Left lung (tissue), 10 donors: ENCODE data around the gene COG5. TPM values are rescaled to one million over a fixed set of nuclear protein-coding genes. Genes with fewer than 3 reads are reported as not detected.
"Not testable (repeated sequence)": the region's sequence is repeated elsewhere in the genome, so short reads cannot be mapped to it uniquely, and the experiment has no call there.

Source experiments
- ATAC-seq: fragments of 200-7000 bp; cut with Tn5 transposase; one replicate; pipeline ENCODE4 v1.9.1; 2020; ENCODE audit warnings: moderate library complexity
- DNase-seq, 4 donors: peaks; one replicate each; pipeline ENCODE4 v3.0.0-alpha.2; 2013 to 2020
- H3K27ac ChIP-seq, 2 donors: fragments of 200-600 bp; sonication (generic) in 1 of 2; one replicate each; pipeline versions ENCODE4 v1.5.0 to v1.8.0; 2020 to 2021
- H3K27me3 ChIP-seq, 2 donors: fragments of 200-600 bp; sonication (generic) in 1 of 2; one replicate each; pipeline versions ENCODE4 v1.5.0 to v1.8.0; 2020 to 2021
- H3K36me3 ChIP-seq, 2 donors: fragments of 200-600 bp; sonication (generic) in 1 of 2; one replicate each; pipeline versions ENCODE4 v1.5.0 to v1.8.0; 2020 to 2021
- H3K4me1 ChIP-seq, 2 donors: fragments of 200-600 bp; one replicate each; pipeline ENCODE4 v1.8.0; 2021
- H3K4me3 ChIP-seq, 2 donors: fragments of 200-600 bp; sonication (generic) in 1 of 2; one replicate each; pipeline versions ENCODE4 v1.5.0 to v1.8.0; 2020 to 2021; ENCODE audit warnings: mild to moderate bottlenecking in 1 of 2
- H3K9me3 ChIP-seq, 2 donors: fragments of 200-600 bp; sonication (generic) in 1 of 2; one replicate each; pipeline versions ENCODE4 v1.5.0 to v1.8.0; 2020 to 2021
- intact Hi-C, 2 donors: fragments of 100-400 bp; cut with DNase I; formaldehyde crosslinking; loops; one replicate each; pipeline versions ENCODE4 v1.11.2 to v1.14.2; 2022
- polyA plus RNA-seq, 6 donors: library from polyadenylated mRNA; unstranded; fragments of 120-200 nt; gene quantifications; one replicate each; pipeline ENCODE4 v1.2.1, GENCODE V29; 2013; ENCODE audit not compliant: insufficient read length in 6 of 6
- total RNA-seq, 2 donors: library from RNA; stranded (reverse); fragmentation: NEBNext Ultra II Directional; extraction: Animal tissue kit (Norgen Biotek cat#: 25700); gene quantifications; one replicate each; pipeline ENCODE4 v1.2.1, GENCODE V29; 2021
- TF ChIP-seq, protein P1 (sequence below), 2 donors: fragments of 200-600 bp; sonication (generic) in 1 of 2; IDR thresholded peaks; one replicate each; pipeline versions ENCODE4 v1.5.0 to v1.8.0; 2021; ENCODE audit warnings: antibody characterized with exemption in 2 of 2
- donor health status: DM: no; HTN: yes; CAD: no.
- donor health status: DM: no; HTN: no; CAD: no.

COG5 gene
- total and polyA plus RNA-seq, 8 donors = 26.9 to 42.6 (median 33.4) TPM

DNA sequence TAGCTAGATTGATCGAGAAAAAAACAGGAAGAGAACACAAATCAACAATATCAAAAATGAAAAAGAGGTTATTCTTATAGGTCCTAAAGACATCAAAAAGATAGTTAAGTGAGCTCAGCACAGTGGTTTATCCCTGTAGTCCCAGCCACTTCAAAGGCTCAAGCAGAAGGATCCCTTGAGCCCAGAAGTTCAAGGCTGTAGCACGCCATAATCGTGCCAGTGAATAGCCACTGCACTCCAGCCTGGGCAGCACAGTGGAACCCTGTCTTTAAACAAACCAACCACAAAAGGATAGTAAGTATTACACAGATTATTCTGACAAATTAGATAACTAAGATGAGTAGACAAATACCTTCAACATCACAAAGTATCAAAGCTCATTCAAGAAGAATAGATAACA, 311.8 kb downstream of the COG5 start:
- Histone ChIP-seq H3K36me3 (peaks cover 0 to 9% of the 10 kb centered on the region in 2 donors), H3K4me3 (no peak overlapping the region), H3K9me3 (no peaks in the 10 kb centered on the region), H3K27ac (no peak overlapping the region), H3K4me1 (no peaks in the 10 kb centered on the region), H3K27me3 (no peaks in the 10 kb centered on the region)
- DNase-seq (no peak), ATAC-seq (no peak)
- intact Hi-C loops = no loop called here
- TF ChIP-seq, protein P1, sequence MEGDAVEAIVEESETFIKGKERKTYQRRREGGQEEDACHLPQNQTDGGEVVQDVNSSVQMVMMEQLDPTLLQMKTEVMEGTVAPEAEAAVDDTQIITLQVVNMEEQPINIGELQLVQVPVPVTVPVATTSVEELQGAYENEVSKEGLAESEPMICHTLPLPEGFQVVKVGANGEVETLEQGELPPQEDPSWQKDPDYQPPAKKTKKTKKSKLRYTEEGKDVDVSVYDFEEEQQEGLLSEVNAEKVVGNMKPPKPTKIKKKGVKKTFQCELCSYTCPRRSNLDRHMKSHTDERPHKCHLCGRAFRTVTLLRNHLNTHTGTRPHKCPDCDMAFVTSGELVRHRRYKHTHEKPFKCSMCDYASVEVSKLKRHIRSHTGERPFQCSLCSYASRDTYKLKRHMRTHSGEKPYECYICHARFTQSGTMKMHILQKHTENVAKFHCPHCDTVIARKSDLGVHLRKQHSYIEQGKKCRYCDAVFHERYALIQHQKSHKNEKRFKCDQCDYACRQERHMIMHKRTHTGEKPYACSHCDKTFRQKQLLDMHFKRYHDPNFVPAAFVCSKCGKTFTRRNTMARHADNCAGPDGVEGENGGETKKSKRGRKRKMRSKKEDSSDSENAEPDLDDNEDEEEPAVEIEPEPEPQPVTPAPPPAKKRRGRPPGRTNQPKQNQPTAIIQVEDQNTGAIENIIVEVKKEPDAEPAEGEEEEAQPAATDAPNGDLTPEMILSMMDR (IDR thresholded peaks at IDR 0.05) = no peak

DNA sequence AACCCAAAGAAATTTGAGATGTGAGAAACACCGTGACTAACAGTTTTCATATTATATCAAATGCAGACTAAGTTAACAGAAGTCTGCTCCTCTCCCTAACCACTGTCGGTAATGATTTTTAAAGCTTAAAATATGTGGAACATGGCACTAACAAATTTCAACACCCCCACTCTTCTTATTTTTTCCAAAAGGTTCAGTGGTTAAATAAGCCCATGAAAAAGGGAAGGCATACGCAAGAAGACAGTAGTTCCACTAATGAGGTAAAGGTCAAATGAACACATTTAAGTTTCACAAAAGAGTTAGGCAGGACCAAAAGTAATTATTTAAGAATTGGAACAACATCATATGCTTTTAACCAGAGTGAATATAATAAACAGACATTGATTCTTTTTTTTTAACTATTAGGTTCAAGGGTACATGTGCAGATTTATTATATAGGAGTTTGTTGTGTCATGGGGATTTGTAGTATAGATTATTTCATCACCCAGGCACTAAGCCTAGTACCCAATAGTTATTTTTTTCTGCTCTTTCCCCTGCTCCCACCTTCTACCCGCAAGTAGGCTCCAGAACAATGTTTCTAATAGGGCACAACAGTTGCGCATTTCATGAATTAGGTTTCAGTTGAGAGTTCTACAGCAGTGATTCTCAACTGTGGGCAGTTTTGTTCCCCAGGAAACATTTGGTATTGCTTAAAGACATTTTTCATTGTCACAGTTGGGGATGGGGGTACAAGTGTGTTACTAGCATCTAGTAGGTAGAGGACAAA, 315.0 kb downstream of the COG5 start:
- peaks cover 0 to 40% of the 10 kb centered on the region in 2 donors for H3K36me3 ChIP-seq
- H3K9me3 ChIP-seq = peaks cover 0 to 8% of the 10 kb centered on the region in 2 donors
- H3K4me1 ChIP-seq = no peaks in the 10 kb centered on the region
- ATAC-seq (no peak), DNase-seq (no peak)
- no peak overlapping the region for H3K27ac ChIP-seq
- intact Hi-C loops = no loop called here
- TF ChIP-seq, protein P1 (IDR thresholded peaks at IDR 0.05) = no peak
- H3K4me3 ChIP-seq = no peak overlapping the region
- H3K27me3 ChIP-seq = no peaks in the 10 kb centered on the region

DNA sequence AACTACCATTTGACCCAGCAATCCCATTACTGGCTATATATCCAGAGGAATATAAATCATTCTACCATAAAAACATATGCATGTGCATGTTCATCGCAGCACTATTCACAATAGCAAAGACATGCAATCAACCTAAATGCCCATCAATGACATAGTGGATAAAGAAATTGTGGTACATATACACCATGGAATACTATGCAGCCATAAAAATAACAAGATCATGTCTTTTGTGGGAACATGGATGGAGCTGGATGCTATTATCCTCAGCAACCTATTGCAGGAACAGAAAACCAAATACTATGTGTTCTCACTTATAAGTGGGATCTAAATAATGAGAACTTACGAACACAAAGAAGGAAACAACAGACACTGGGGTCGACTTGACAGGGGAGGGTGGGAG, 316.9 kb downstream of the COG5 start:
- intact Hi-C loops, H3K4me3 ChIP-seq, H3K9me3 ChIP-seq, H3K27me3 ChIP-seq, H3K4me1 ChIP-seq, ATAC-seq, H3K27ac ChIP-seq, DNase-seq: not testable (repeated sequence)
- H3K36me3 ChIP-seq = peaks cover 0 to 43% of the 10 kb centered on the region in 2 donors

DNA sequence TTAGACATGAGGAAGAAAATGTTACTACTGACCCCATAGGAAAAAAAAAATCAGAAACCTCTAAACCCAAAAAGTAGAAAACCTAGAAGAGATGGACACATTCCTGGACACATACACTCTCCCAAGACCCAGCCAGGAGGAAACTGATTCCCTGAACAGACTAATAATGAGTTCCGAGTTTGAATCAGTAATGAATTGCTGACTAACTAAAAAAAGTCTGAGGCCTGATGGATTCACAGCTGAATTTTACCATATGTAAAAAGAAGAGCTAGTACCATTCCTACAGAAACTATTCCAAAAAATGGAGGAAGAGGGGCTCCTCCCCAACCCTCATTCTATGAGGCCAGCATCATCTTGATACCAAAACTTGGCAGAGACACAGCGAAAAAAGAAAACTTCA, 319.1 kb downstream of the COG5 start:
- Histone ChIP-seq H3K4me3 (no peak overlapping the region), H3K27ac (no peak overlapping the region), H3K27me3 (no peaks in the 10 kb centered on the region), H3K4me1 (no peaks in the 10 kb centered on the region), H3K9me3 (peaks cover 0 to 8% of the 10 kb centered on the region in 2 donors), H3K36me3 (peaks cover 0 to 44% of the 10 kb centered on the region in 2 donors)
- TF ChIP-seq, protein P1 (IDR thresholded peaks at IDR 0.05) = no peak
- intact Hi-C loops = no loop called here
- ATAC-seq (no peak), DNase-seq (no peak)

DNA sequence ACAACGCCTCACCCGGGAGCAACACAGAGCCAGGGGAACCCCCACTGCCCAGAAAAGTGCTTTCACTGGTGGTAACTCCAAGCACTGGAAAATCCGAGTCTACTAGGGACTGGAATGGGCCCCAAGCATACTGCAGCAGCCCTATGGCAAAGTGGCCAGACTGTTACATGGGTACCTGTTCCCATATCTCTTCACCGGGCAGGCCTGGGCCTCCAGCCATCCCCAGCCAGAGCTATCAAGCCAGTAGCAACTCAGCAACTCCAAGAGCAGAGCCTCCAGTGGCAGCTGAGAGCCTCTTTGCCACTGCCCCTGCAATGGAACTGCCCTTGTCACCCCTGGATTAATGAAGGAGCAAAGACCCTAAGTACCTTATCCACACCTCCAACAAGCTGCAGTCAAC, 321.5 kb downstream of the COG5 start:
- Histone ChIP-seq H3K27ac (no peak overlapping the region), H3K4me1 (no peaks in the 10 kb centered on the region), H3K27me3 (no peaks in the 10 kb centered on the region), H3K4me3 (no peak overlapping the region), H3K36me3 (peaks cover 0 to 36% of the 10 kb centered on the region in 2 donors), H3K9me3 (peaks cover 0 to 8% of the 10 kb centered on the region in 2 donors)
- no peak for ATAC-seq
- intact Hi-C loops = no loop called here
- TF ChIP-seq, protein P1 (IDR thresholded peaks at IDR 0.05) = no peak
- peak in 1 of 4 donors; percentile 21 for DNase-seq
